ENCODE results near the gene MLF2. TPM values are rescaled to one million over a fixed set of nuclear protein-coding genes. Genes with fewer than 3 reads are reported as not detected.

Gene MLF2
- total RNA-seq, 1 experiment from 2014 or later = 244 TPM

- no peak overlapping the region for H4K91ac ChIP-seq (ENCODE audit: insufficient read length, low read depth, low read length)
- no peak for DNase-seq
- H3K4me1 ChIP-seq (ENCODE audit: insufficient read depth, low read length) = peaks cover 8% of the 10 kb centered on the region; the same call in 1 of the 2 replicates
- no peak overlapping the region for H2BK20ac ChIP-seq (ENCODE audit: low read depth, low read length, poor library complexity, severe bottlenecking)
- H3K18ac ChIP-seq (ENCODE audit: insufficient read length, low read depth, low read length) = no peak overlapping the region
- H2BK15ac ChIP-seq (ENCODE audit: low read depth, low read length) = no peak overlapping the region
- TF ChIP-seq CTCF (conservative IDR thresholded peaks at IDR 0.05) = no peak
- H3K9me3 Mint-ChIP-seq = peaks cover 0 to 3% of the 10 kb centered on the region in 2 experiments; a peak in 2 of 5 replicates
- H2BK5ac ChIP-seq (ENCODE audit: insufficient read length, low read length) = no peak overlapping the region
- peaks cover 48 to 71% of the 10 kb centered on the region in 2 experiments for H3K4me1 Mint-ChIP-seq
- no peak overlapping the region for H2AK5ac ChIP-seq (ENCODE audit: insufficient read length, low read length)
- no peak overlapping the region for H2BK120ac ChIP-seq (ENCODE audit: low read depth, low read length, poor library complexity, severe bottlenecking)
- no peak overlapping the region for H3K27ac ChIP-seq (ENCODE audit: insufficient read length, low read depth, low read length)
- H2AFZ ChIP-seq (ENCODE audit: low read length) = no peak overlapping the region
- H3K4me2 ChIP-seq (ENCODE audit: insufficient read depth, insufficient read length, low read length) = no peak overlapping the region
- H3K9me3 ChIP-seq (ENCODE audit: control insufficient read depth, low read depth, low read length) = no peaks in the 10 kb centered on the region
- H3T11ph ChIP-seq (ENCODE audit: low read length) = no peak overlapping the region
- peaks cover 11% of the 10 kb centered on the region; the same call in 1 of the 2 replicates for H3K79me2 ChIP-seq (ENCODE audit: insufficient read depth, low read length)
- no peak overlapping the region for H2BK12ac ChIP-seq (ENCODE audit: insufficient read length, low read depth, low read length)
- no peak overlapping the region for H3K14ac ChIP-seq (ENCODE audit: insufficient read depth, low read length)
- peaks cover 25% of the 10 kb centered on the region for H3K27me3 Mint-ChIP-seq (ENCODE audit: low read depth)
- H3K27ac Mint-ChIP-seq = peak overlapping the region in 1 of 3 experiments; percentile 71; a peak in 2 of 7 replicates
- H4K5ac ChIP-seq (ENCODE audit: insufficient read length, low read depth, low read length) = no peak overlapping the region
- H3K56ac ChIP-seq (ENCODE audit: insufficient read length, low read depth, low read length) = no peak overlapping the region
- H3K27me3 ChIP-seq (ENCODE audit: insufficient read depth, low read length) = peaks cover 3% of the 10 kb centered on the region; the same call in 1 of the 2 replicates
- no peaks in the 10 kb centered on the region for H3K79me1 ChIP-seq (ENCODE audit: insufficient read depth, low read depth, low read length, poor library complexity, severe bottlenecking)
- H4K20me1 ChIP-seq (ENCODE audit: control insufficient read depth, insufficient read depth, insufficient read length) = no peaks in the 10 kb centered on the region
- no peak overlapping the region for H3K23ac ChIP-seq (ENCODE audit: insufficient read length, low read depth, low read length)
- no CpG with 5 or more reads among the region's 12 CpGs for WGBS (ENCODE audit: extremely low coverage, insufficient read length, low lambda C conversion rate)
- H4K8ac ChIP-seq (replicated peaks; ENCODE audit: insufficient read length, low read depth, low read length) = no peak overlapping the region
- H3K23me2 ChIP-seq (ENCODE audit: insufficient read length, low read depth, low read length, poor library complexity, severe bottlenecking) = peaks cover 30% of the 10 kb centered on the region
- peaks cover 23 to 39% (median 35%) of the 10 kb centered on the region in 3 experiments; a peak in 6 of 7 replicates for H3K36me3 Mint-ChIP-seq (ENCODE audit: insufficient read depth in 1 of 3, low read depth in 3 of 3)
- peak overlapping the region in 1 of 2 experiments; percentile 49; a peak in 2 of 5 replicates for H3K4me3 Mint-ChIP-seq
- H3K9ac ChIP-seq (ENCODE audit: extremely low read depth, insufficient read length, low read length) = no peak overlapping the region
- no peak overlapping the region for H3K4ac ChIP-seq (ENCODE audit: low read depth, low read length)
Measured at GRCh38 chr12:6770094-6770493, 17.2 kb upstream of the MLF2 start.

All from H9 (cell line).